GM12872 (cell line): ENCODE results near the gene MKKS.

Experiments used
- CTCF ChIP-seq: IDR thresholded peaks from 3 replicates; pipeline ENCODE4 v1.5.1; 2011; ENCODE audit warnings: low read depth, mild to moderate bottlenecking, low read length, moderate library complexity; ENCODE audit not compliant: insufficient read depth

Gene MKKS

GRCh38 chr20:10434832-10435812 is 1.1 kb upstream of the MKKS start, which contains the start of gene SLX4IP:
Gene SLX4IP, plus strand, starts transcription at chr20:10435305. Its CDS starts 22,900 bp downstream, at chr20:10458205.
- no peak for TF ChIP-seq CTCF

GRCh38 chr20:10434467-10434831 is 427 bp upstream of the MKKS start:
- no peak for TF ChIP-seq CTCF

- no peak for TF ChIP-seq CTCF
These were observed 904 bp downstream of the MKKS start for GRCh38 chr20:10433014-10433622.

- TF ChIP-seq CTCF, result no peak
These were observed 1.9 kb downstream of the MKKS start for GRCh38 chr20:10432079-10432478.

- no peak for TF ChIP-seq CTCF
These were observed 3.3 kb downstream of the MKKS start for GRCh38 chr20:10430704-10431103.

GRCh38 chr20:10430000-10430466 is 4.0 kb downstream of the MKKS start:
- TF ChIP-seq CTCF, result no peak

- TF ChIP-seq CTCF, result no peak
These were observed 4.5 kb downstream of the MKKS start for GRCh38 chr20:10429443-10429981.
